ENCODE measurements around the gene PCNX3. TPM values are rescaled to one million over a fixed set of nuclear protein-coding genes. Genes with fewer than 3 reads are reported as not detected.

Gene PCNX3
- polyA plus RNA-seq, 1 experiment, result 9.7 TPM

DNA sequence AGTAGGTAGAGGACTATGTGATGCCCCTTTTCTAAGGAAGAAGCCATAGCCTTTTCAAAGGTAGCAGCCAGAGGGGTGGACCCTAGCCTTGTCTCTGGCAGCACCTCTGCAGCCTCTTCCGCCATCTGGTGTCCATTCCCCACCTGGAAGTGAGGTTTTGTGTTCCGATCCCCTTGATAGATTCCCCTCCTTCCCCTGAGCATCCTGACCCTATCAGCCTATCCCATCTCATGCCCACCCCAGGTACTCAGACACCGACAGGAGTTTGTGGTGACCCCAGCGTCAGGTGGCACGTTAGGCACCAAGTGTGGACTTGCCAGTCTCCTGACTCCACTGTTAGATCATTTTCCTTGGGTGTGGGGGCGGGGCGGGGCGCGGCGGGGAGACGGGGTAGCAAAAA lies 43.6 kb upstream of the PCNX3 start:
- Histone ChIP-seq H3K27ac (ENCODE audit: low read depth, low read length) (no peak overlapping the region), H3K27me3 (ENCODE audit: control insufficient read depth, insufficient read depth, low read length) (no peaks in the 10 kb centered on the region), H3K9me3 (ENCODE audit: control insufficient read depth, insufficient read depth, low read length) (peaks cover 4% of the 10 kb centered on the region; the same call in 1 of the 2 replicates), H3K4me3 (ENCODE audit: low read depth, low read length) (peak overlapping the region; percentile 77)
- TF ChIP-seq, protein P1, sequence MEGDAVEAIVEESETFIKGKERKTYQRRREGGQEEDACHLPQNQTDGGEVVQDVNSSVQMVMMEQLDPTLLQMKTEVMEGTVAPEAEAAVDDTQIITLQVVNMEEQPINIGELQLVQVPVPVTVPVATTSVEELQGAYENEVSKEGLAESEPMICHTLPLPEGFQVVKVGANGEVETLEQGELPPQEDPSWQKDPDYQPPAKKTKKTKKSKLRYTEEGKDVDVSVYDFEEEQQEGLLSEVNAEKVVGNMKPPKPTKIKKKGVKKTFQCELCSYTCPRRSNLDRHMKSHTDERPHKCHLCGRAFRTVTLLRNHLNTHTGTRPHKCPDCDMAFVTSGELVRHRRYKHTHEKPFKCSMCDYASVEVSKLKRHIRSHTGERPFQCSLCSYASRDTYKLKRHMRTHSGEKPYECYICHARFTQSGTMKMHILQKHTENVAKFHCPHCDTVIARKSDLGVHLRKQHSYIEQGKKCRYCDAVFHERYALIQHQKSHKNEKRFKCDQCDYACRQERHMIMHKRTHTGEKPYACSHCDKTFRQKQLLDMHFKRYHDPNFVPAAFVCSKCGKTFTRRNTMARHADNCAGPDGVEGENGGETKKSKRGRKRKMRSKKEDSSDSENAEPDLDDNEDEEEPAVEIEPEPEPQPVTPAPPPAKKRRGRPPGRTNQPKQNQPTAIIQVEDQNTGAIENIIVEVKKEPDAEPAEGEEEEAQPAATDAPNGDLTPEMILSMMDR (IDR thresholded peaks at IDR 0.05; ENCODE audit: low read depth, low read length), result peak; percentile 41; the same call in 1 of the 2 replicates
- ChIA-PET CTCF (interaction anchor here (0.6 to 4.1 kb wide), 6 partner anchors 10 to 531 kb away, joined by 3 to 20 read pairs (median 5); no protein-coding TSS in a partner anchor), POLR2A (interaction anchor here (0.7 to 1.5 kb wide), 4 partner anchors 11 to 148 kb away, joined by 4 to 8 read pairs (median 6); partner anchors contain the start of genes LTBP3 and NEAT1)
- DNase-seq (ENCODE audit: low read depth, low spot score), result no peak

DNA sequence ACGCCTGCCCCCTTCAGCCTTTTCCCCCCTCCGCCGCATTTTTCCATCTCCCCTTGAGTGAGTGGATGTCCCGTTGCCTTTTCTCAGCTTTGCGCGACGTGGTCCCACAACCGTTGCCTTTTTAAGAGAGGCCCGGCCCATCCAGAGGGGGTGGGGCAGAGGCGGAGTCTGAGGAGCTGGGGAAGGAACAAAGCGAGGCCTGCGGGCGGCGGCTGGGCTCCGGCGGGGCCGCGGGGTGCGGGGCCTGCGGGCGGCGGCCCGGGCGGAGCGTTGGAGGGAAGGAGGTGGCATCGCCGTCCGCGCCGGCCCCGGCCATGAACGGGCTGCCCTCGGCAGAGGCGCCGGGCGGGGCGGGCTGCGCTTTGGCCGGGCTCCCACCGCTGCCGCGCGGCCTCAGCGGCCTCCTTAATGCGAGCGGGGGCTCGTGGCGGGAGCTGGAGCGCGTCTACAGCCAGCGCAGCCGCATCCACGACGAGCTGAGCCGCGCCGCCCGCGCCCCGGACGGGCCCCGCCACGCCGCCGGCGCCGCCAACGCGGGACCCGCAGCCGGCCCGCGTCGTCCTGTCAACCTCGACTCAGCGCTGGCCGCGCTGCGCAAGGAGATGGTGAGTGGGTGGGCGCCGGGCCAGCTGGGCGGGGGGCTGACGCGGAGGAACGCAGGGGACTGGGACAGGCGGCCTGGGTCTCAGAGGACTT lies 43.1 kb upstream of the PCNX3 start, which contains the start of gene FAM89B:
Gene FAM89B (plus strand): TSS at position 183 of the 696 bp plus-strand sequence. CDS start 132 bp downstream, at position 315.
- H3K27ac ChIP-seq (ENCODE audit: low read depth, low read length), result no peak within 1 kb of the TSS

DNA sequence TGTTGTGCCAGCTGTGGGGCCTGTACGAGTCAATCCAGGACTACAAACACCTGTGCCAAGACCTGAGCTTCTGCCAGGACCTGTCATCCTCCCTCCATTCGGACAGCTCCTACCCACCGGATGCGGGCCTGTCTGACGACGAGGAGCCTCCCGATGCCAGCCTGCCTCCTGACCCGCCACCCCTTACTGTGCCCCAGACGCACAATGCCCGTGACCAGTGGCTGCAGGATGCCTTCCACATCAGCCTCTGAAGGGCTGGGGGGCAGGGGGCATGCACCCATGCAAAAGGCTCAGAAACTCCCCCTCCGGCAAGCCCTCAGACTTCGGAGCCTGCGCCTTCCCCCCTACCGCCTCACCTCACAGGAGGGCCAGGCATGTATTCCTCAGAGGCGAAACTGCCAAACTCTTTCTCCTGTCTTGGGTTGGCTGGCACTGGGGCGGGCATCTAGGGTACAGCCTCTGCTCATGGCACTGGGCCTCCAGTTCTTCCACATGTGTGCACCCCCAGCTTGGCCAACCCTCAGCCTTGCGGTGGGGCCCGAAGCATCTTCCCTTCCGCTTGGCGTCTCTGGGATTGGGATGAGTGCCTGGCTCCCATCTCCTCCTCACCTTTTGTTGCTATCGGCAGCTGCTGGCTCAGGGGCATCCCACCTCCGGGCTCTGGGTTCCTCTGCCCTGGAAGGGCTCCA lies 42.0 kb upstream of the PCNX3 start:
- CTCF ChIA-PET, result interaction anchor here (0.9 to 4.1 kb wide), 7 partner anchors 12 to 42 kb away, joined by 3 to 20 read pairs (median 4); partner anchors contain the start of gene PCNX3
- TF ChIP-seq, protein P1 (IDR thresholded peaks at IDR 0.05; ENCODE audit: low read depth, low read length), result no peak
- Histone ChIP-seq H3K27ac (ENCODE audit: low read depth, low read length) (peak overlapping the region; percentile 39), H3K27me3 (ENCODE audit: control insufficient read depth, insufficient read depth, low read length) (no peaks in the 10 kb centered on the region), H3K9me3 (ENCODE audit: control insufficient read depth, insufficient read depth, low read length) (peaks cover 4% of the 10 kb centered on the region; the same call in 1 of the 2 replicates), H3K4me3 (ENCODE audit: low read depth, low read length) (peak overlapping the region; percentile 77)
- POLR2A ChIA-PET, result interaction anchor here (0.5 to 1.5 kb wide), 6 partner anchors 13 to 150 kb away, joined by 3 to 8 read pairs (median 4); partner anchors contain the start of genes LTBP3, NEAT1 and PCNX3
- no peak for DNase-seq (ENCODE audit: low read depth, low spot score)

More for the DNA sequence above, 43.1 kb upstream of the PCNX3 start, which contains the start of gene FAM89B:
- Histone ChIP-seq H3K9me3 (ENCODE audit: control insufficient read depth, insufficient read depth, low read length) (peaks cover 4% of the 10 kb centered on the region; the same call in 1 of the 2 replicates), H3K27me3 (ENCODE audit: control insufficient read depth, insufficient read depth, low read length) (no peaks in the 10 kb centered on the region), H3K4me3 (ENCODE audit: low read depth, low read length) (peak within 1 kb of the TSS; percentile 98)
- ChIA-PET CTCF (interaction anchor here (0.6 to 4.1 kb wide), 10 partner anchors 11 to 531 kb away, joined by 3 to 20 read pairs (median 5); no protein-coding TSS in a partner anchor), POLR2A (interaction anchor here (0.6 to 1.5 kb wide), 9 partner anchors 12 to 1801 kb away, joined by 3 to 8 read pairs (median 4); partner anchors contain the start of genes CLCF1, DPF2, LTBP3 and NEAT1)
- peak; percentile 44 for DNase-seq (ENCODE audit: low read depth, low spot score)
- TF ChIP-seq, protein P1 (IDR thresholded peaks at IDR 0.05; ENCODE audit: low read depth, low read length), result no peak

DNA sequence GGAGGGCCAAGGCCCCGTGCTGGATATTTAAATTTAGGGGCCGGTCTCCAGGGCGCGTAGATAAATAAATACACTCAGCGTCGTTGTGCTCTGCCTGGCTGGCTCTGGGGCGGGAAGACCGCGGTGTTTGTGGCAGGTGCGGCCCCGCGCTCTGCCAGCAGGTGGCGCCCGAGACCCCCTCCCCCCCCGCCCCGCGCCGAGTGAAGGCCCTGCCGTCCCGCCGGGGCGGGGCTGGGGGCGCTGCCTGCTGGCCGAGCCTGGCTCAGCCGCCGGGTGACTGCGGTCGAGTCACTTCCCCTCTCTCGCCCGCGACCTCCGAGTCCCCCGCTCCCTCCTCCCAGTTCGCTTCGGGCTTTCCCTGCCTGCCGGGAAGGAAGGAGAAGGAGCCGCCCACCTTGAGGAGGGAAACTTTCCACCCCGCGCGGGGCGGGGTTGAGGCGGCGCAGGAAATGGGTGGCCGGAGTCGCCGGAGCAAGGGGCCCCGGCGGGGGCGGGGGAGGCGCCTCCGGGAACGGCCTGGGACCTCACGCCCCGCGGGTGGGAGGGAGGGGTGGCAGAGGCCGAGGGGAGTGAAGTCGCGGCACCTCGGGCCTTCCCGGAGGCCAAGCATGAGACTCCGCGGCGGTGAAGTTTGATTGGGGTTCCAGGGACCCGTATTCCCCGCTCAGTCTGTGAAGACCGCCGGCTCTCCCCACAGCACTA lies 41.3 kb upstream of the PCNX3 start:
- CTCF ChIA-PET, result interaction anchor here (0.9 to 4.1 kb wide), 5 partner anchors 13 to 41 kb away, joined by 4 to 20 read pairs (median 8); partner anchors contain the start of gene PCNX3
- no peaks in the 10 kb centered on the region for H3K27me3 ChIP-seq (ENCODE audit: control insufficient read depth, insufficient read depth, low read length)
- H3K27ac ChIP-seq (ENCODE audit: low read depth, low read length), result peak overlapping the region; percentile 39
- H3K4me3 ChIP-seq (ENCODE audit: low read depth, low read length), result peak overlapping the region; percentile 77
- peaks cover 4% of the 10 kb centered on the region; the same call in 1 of the 2 replicates for H3K9me3 ChIP-seq (ENCODE audit: control insufficient read depth, insufficient read depth, low read length)
- POLR2A ChIA-PET, result no interaction called here
- TF ChIP-seq, protein P1 (IDR thresholded peaks at IDR 0.05; ENCODE audit: low read depth, low read length), result peak; percentile 59
- DNase-seq (ENCODE audit: low read depth, low spot score), result peak; percentile 86

Measured in AG04450 (cell line).